GM18873 (cell line): Measurements from ENCODE around the gene PHACTR1.

Experiments used
- ATAC-seq: cut with Tn5 transposase; IDR thresholded peaks from one replicate; pipeline ENCODE4 v1.9.1; 2021; ENCODE audit warnings: mild to moderate bottlenecking, moderate library complexity, moderate number of reproducible peaks; ENCODE audit not compliant: unreplicated experiment, low FRiP score

PHACTR1 gene

GRCh38 chr6:13012977-13013680 lies 296.6 kb downstream of the PHACTR1 start:
- ATAC-seq, result no peak

GRCh38 chr6:13013681-13014503 lies 297.3 kb downstream of the PHACTR1 start:
- no peak for ATAC-seq

GRCh38 chr6:13014504-13015378 lies 298.2 kb downstream of the PHACTR1 start:
- no peak for ATAC-seq

- ATAC-seq, result no peak
Measured at GRCh38 chr6:13015379-13015681, 298.8 kb downstream of the PHACTR1 start.

- ATAC-seq, result no peak
Measured at GRCh38 chr6:13024616-13025015, 308.0 kb downstream of the PHACTR1 start.

GRCh38 chr6:13025893-13026499 lies 309.4 kb downstream of the PHACTR1 start:
- ATAC-seq, result no peak

- no peak for ATAC-seq
Measured at GRCh38 chr6:13026557-13026956, 310.0 kb downstream of the PHACTR1 start.

- ATAC-seq, result no peak
Measured at GRCh38 chr6:13027207-13027606, 310.6 kb downstream of the PHACTR1 start.

- ATAC-seq, result no peak
Measured at GRCh38 chr6:13030396-13030795, 313.8 kb downstream of the PHACTR1 start.

- ATAC-seq, result no peak
Measured at GRCh38 chr6:13032566-13032965, 316.0 kb downstream of the PHACTR1 start.

GRCh38 chr6:13033145-13033544 lies 316.6 kb downstream of the PHACTR1 start:
- no peak for ATAC-seq

- ATAC-seq, result no peak
Measured at GRCh38 chr6:13034316-13034715, 317.7 kb downstream of the PHACTR1 start.

GRCh38 chr6:13035606-13036005 lies 319.0 kb downstream of the PHACTR1 start:
- ATAC-seq, result no peak

GRCh38 chr6:13038315-13038714 lies 321.7 kb downstream of the PHACTR1 start:
- no peak for ATAC-seq

GRCh38 chr6:13038741-13039190 lies 322.2 kb downstream of the PHACTR1 start:
- ATAC-seq, result no peak

GRCh38 chr6:13044390-13044789 lies 327.8 kb downstream of the PHACTR1 start:
- ATAC-seq, result no peak

GRCh38 chr6:13044896-13045295 lies 328.3 kb downstream of the PHACTR1 start:
- ATAC-seq, result no peak

GRCh38 chr6:13045676-13046075 lies 329.1 kb downstream of the PHACTR1 start:
- no peak for ATAC-seq

GRCh38 chr6:13046084-13046483 lies 329.5 kb downstream of the PHACTR1 start:
- no peak for ATAC-seq

GRCh38 chr6:13048113-13048512 lies 331.5 kb downstream of the PHACTR1 start:
- no peak for ATAC-seq
